HG03135 (cell line): ENCODE measurements around the gene LYST.
"Not testable (repeated sequence)": the region's sequence is repeated elsewhere in the genome, so short reads cannot be mapped to it uniquely, and the experiment has no call there.

Source experiments
- ATAC-seq: cut with Tn5 transposase; IDR thresholded peaks from one replicate; pipeline ENCODE4 v1.9.1; 2021; ENCODE audit warnings: mild to moderate bottlenecking, moderate library complexity; ENCODE audit not compliant: unreplicated experiment

Gene LYST

GRCh38 chr1:235642011-235642942, 224.4 kb downstream of the LYST start:
- peak; percentile 64 for ATAC-seq

GRCh38 chr1:235640580-235640979, 226.1 kb downstream of the LYST start:
- no peak for ATAC-seq

- no peak for ATAC-seq
Observed at GRCh38 chr1:235639226-235640205, 227.2 kb downstream of the LYST start.

GRCh38 chr1:235638612-235639011, 228.1 kb downstream of the LYST start:
- not testable (repeated sequence) for ATAC-seq

GRCh38 chr1:235637756-235638534, 228.8 kb downstream of the LYST start:
- no peak for ATAC-seq

- no peak for ATAC-seq
Observed at GRCh38 chr1:235635938-235636662, 230.6 kb downstream of the LYST start.

GRCh38 chr1:235632506-235633401, 234.0 kb downstream of the LYST start:
- no peak for ATAC-seq

GRCh38 chr1:235631816-235632215, 234.9 kb downstream of the LYST start:
- no peak for ATAC-seq

- ATAC-seq, result no peak
Observed at GRCh38 chr1:235628316-235629005, 238.2 kb downstream of the LYST start.

- ATAC-seq, result no peak
Observed at GRCh38 chr1:235625831-235626230, 240.9 kb downstream of the LYST start.

GRCh38 chr1:235625340-235625739, 241.4 kb downstream of the LYST start:
- no peak for ATAC-seq

- no peak for ATAC-seq
Observed at GRCh38 chr1:235624721-235625333, 241.9 kb downstream of the LYST start.

GRCh38 chr1:235622936-235623779, 243.5 kb downstream of the LYST start:
- ATAC-seq, result no peak

GRCh38 chr1:235619149-235619548, 247.6 kb downstream of the LYST start:
- not testable (repeated sequence) for ATAC-seq

- no peak for ATAC-seq
Observed at GRCh38 chr1:235617808-235618207, 248.9 kb downstream of the LYST start.

- ATAC-seq, result no peak
Observed at GRCh38 chr1:235617140-235617539, 249.6 kb downstream of the LYST start.

- no peak for ATAC-seq
Observed at GRCh38 chr1:235614442-235614954, 252.2 kb downstream of the LYST start.
